B cell (primary cell): ENCODE results near the gene ADAM30. TPM values are rescaled to one million over a fixed set of nuclear protein-coding genes. Genes with fewer than 3 reads are reported as not detected.

ENCODE experiments used
- ATAC-seq: fragments of 200-7000 bp; cut with Tn5 transposase; one replicate; pipeline ENCODE4 v1.10.0; 2021; ENCODE audit warnings: low read depth, mild to moderate bottlenecking, moderate number of reproducible peaks, moderate library complexity
- CTCF ChIA-PET: fragments of 350-600 bp; sonication (Branson Sonifier 250); formaldehyde crosslinking; loops from one replicate; lab custom pipeline; 2021; ENCODE audit warnings: antibody characterized with exemption, inconsistent platforms; lab: Charles Lee
- POLR2A ChIA-PET: fragments of 350-600 bp; sonication (Branson Sonifier 250); formaldehyde crosslinking; loops from one replicate; lab custom pipeline; 2021; ENCODE audit warnings: antibody characterized with exemption; lab: Charles Lee
- DNase-seq: peaks from one replicate; pipeline ENCODE4 v3.0.0; 2013
- H2AFZ ChIP-seq: 2 replicates; pipeline ENCODE4 v1.6.1; 2012; ENCODE audit warnings: mild to moderate bottlenecking, low read depth, low read length; ENCODE audit not compliant: insufficient read depth, poor library complexity, severe bottlenecking
- H3K27ac ChIP-seq, 2 donors: 1 replicate in 1 of 2; 2 replicates in 1 of 2; pipeline ENCODE4 v1.5.1; 2012 to 2013; ENCODE audit warnings: low read length in 2 of 2, mild to moderate bottlenecking in 2 of 2, moderate library complexity in 1 of 2
- H3K27me3 ChIP-seq, 4 experiments: fragments of 200-600 bp in 1 of 4; sonication (generic) in 1 of 4; replicated peaks in 1 of 4; 1 replicate in 2 of 4; 2 replicates in 2 of 4; pipeline versions ENCODE4 v1.6.1 to v1.7.0; 2013 to 2016; ENCODE audit warnings: low read length in 3 of 4, mild to moderate bottlenecking in 2 of 4, mixed read lengths in 1 of 4, moderate library complexity in 1 of 4; ENCODE audit not compliant: insufficient read depth in 4 of 4, control insufficient read depth in 3 of 4; ENCODE audit errors: control extremely low read depth in 1 of 4
- H3K36me3 ChIP-seq, 2 experiments: replicated peaks in 1 of 2; 1 replicate in 1 of 2; 2 replicates in 1 of 2; pipeline versions ENCODE4 v1.6.1 to v1.7.1; 2013; ENCODE audit warnings: low read length in 1 of 2; ENCODE audit not compliant: insufficient read depth in 2 of 2, control insufficient read depth in 1 of 2; ENCODE audit errors: control extremely low read depth in 1 of 2, extremely low read depth in 1 of 2
- H3K4me1 ChIP-seq, 2 donors: fragments of 200-600 bp in 1 of 2; sonication (generic) in 1 of 2; 1 replicate in 1 of 2; 2 replicates in 1 of 2; pipeline versions ENCODE4 v1.5.1 to v1.6.1; 2013 to 2017; ENCODE audit warnings: low read length in 2 of 2; ENCODE audit not compliant: control insufficient read depth in 2 of 2, insufficient read depth in 2 of 2
- H3K4me2 ChIP-seq: replicated peaks from 2 replicates; pipeline ENCODE3; 2012; ENCODE audit warnings: mild to moderate bottlenecking, low read depth, low read length; ENCODE audit not compliant: poor library complexity, severe bottlenecking
- H3K4me3 ChIP-seq, 5 experiments: fragments of 200-600 bp in 1 of 5; sonication (generic) in 1 of 5; 1 replicate in 3 of 5; 2 replicates in 2 of 5; pipeline versions ENCODE4 v1.5.1 to v1.7.0; 2011 to 2016; ENCODE audit warnings: low read length in 4 of 5, mild to moderate bottlenecking in 4 of 5, low read depth in 2 of 5, control low read depth in 1 of 5, moderate library complexity in 1 of 5; ENCODE audit not compliant: insufficient read depth in 1 of 5; ENCODE audit errors: control extremely low read depth in 1 of 5, extremely low read depth in 1 of 5
- H3K79me2 ChIP-seq: fragments of 200-600 bp; sonication (generic); one replicate; pipeline ENCODE4 v1.6.0; 2016; ENCODE audit warnings: low read length; ENCODE audit not compliant: control insufficient read depth, insufficient read depth
- H3K9ac ChIP-seq: fragments of 200-600 bp; sonication (generic); 2 replicates; pipeline ENCODE4 v1.6.1; 2017; ENCODE audit warnings: mild to moderate bottlenecking, low read length, moderate library complexity
- H3K9me3 ChIP-seq, 3 donors: one replicate each; pipeline versions ENCODE4 v1.6.1 to v1.7.1; 2013; ENCODE audit warnings: low read length in 2 of 3; ENCODE audit not compliant: control insufficient read depth in 2 of 3, insufficient read depth in 1 of 3; ENCODE audit errors: control extremely low read depth in 1 of 3
- H4K20me1 ChIP-seq: 2 replicates; pipeline ENCODE4 v1.6.0; 2012; ENCODE audit warnings: mild to moderate bottlenecking, low read length; ENCODE audit not compliant: insufficient read depth, control insufficient read depth, poor library complexity, severe bottlenecking
- H3K27ac Mint-ChIP-seq: one replicate; pipeline ENCODE4 v1.8.0; 2021; ENCODE audit warnings: mixed read lengths
- H3K27me3 Mint-ChIP-seq: one replicate; pipeline ENCODE4 v1.8.0; 2021; ENCODE audit warnings: mixed read lengths
- H3K4me1 Mint-ChIP-seq: one replicate; pipeline ENCODE4 v1.8.0; 2021; ENCODE audit warnings: mixed read lengths
- H3K4me3 Mint-ChIP-seq: one replicate; pipeline ENCODE4 v1.8.0; 2021; ENCODE audit warnings: mixed read lengths
- H3K9me3 Mint-ChIP-seq: one replicate; pipeline ENCODE4 v1.8.0; 2022; ENCODE audit warnings: mixed read lengths; ENCODE audit not compliant: insufficient read depth
- EZH2 ChIP-seq: IDR thresholded peaks from 2 replicates; pipeline ENCODE4 v1.6.1; 2012; ENCODE audit warnings: borderline replicate concordance, low read depth, mild to moderate bottlenecking, moderate library complexity, low read length; ENCODE audit not compliant: insufficient read depth, poor library complexity, severe bottlenecking
- WGBS: methylation state at CpG from one replicate; pipeline ENCODE4 v1.1.5; 2013; ENCODE audit warnings: missing lambda C conversion rate; ENCODE audit not compliant: insufficient coverage; 5-methylcytosine and 5-hydroxymethylcytosine counted together
- intact Hi-C: fragments of 100-400 bp; cut with micrococcal nuclease; formaldehyde crosslinking; loops from one replicate; pipeline ENCODE4 v1.10.0; 2022
- polyA plus RNA-seq: library from polyadenylated mRNA; depleted of rRNA; stranded (reverse); fragments of >200 nt; gene quantifications from 2 replicates; pipeline ENCODE4 v1.2.3, GENCODE V29; 2012
- total RNA-seq, 2 donors: library from RNA; stranded (reverse); fragments of 120-200 nt in 1 of 2; gene quantifications; 1 replicate in 1 of 2; 2 replicates in 1 of 2; pipeline versions ENCODE4 v1.2.3 to v1.2.4, GENCODE V29; 2013 to 2022
- TF ChIP-seq, protein P1 (sequence below): fragments of 200-600 bp; IDR thresholded peaks from one replicate; pipeline ENCODE4 v1.8.0; 2022; ENCODE audit warnings: antibody characterized with exemption, mild to moderate bottlenecking

Gene ADAM30
- total and polyA plus RNA-seq, 2 donors (not counting 1 experiment from before 2014, with no cell fraction given): not detected

DNA sequence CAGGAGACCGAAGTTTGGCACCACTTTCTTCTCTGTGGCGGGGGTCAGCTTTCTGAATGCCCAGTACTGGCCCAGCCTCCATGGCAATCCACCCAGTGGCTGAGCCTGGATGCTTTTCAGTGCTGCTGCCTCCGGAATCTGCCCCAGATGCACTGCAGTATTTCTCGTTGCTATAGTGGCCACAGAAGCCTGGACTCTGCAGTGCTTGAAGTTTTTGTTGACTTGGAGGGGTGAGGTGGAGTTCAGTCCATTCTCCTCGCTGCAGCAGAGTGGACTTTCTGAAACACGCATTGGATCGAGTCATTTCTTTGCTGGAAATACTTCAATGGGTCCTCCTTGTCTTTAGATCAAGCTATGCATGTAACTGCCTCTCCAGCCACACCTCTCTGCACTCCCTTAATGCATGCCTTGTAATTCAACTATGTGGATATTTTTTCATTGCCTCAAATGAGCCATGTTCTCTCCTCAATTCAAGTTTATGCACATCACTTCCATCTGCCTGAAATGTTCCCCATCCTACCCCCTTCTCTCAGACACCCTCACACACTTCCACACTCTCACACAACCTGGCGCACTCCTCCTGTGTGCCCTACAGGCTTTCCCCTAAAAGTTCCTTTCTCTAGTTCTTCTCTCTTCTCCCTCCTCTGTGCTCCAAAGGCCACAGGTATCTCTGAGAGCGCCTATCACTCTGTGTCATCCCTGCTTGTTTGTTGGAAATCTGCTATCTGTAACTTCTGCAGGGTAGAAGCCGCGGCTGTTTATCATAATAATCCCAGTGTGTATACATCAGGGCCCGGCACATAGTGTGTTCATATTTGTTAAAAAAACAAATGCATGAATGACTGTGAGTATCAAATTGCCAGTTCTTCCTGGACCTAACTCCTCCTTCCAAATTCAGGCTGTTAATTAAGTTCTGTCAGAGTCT lies 16.5 kb downstream of the ADAM30 start:
- Histone ChIP-seq H3K4me1 (no peaks in the 10 kb centered on the region), H3K79me2 (no peaks in the 10 kb centered on the region), H3K4me3 (no peak overlapping the region), H3K27me3 (peaks cover 0 to 5% (median 2%) of the 10 kb centered on the region in 4 experiments), H3K9me3 (no peaks in the 10 kb centered on the region), H4K20me1 (no peaks in the 10 kb centered on the region), H2AFZ (no peak overlapping the region), H3K36me3 (no peaks in the 10 kb centered on the region), H3K27ac (no peak overlapping the region), H3K4me2 (no peak overlapping the region), H3K9ac (no peak overlapping the region)
- DNase-seq (no peak), ATAC-seq (no peak)
- Mint-ChIP-seq H3K27ac (no peak overlapping the region), H3K4me1 (no peaks in the 10 kb centered on the region), H3K27me3 (peaks cover 25% of the 10 kb centered on the region), H3K4me3 (no peak overlapping the region), H3K9me3 (no peaks in the 10 kb centered on the region)
- ChIA-PET CTCF (no interaction called here), POLR2A (no interaction called here)
- intact Hi-C loops: no loop called here
- WGBS: 93% methylated on average over 7 of the region's 12 CpGs
- TF ChIP-seq, protein P1, sequence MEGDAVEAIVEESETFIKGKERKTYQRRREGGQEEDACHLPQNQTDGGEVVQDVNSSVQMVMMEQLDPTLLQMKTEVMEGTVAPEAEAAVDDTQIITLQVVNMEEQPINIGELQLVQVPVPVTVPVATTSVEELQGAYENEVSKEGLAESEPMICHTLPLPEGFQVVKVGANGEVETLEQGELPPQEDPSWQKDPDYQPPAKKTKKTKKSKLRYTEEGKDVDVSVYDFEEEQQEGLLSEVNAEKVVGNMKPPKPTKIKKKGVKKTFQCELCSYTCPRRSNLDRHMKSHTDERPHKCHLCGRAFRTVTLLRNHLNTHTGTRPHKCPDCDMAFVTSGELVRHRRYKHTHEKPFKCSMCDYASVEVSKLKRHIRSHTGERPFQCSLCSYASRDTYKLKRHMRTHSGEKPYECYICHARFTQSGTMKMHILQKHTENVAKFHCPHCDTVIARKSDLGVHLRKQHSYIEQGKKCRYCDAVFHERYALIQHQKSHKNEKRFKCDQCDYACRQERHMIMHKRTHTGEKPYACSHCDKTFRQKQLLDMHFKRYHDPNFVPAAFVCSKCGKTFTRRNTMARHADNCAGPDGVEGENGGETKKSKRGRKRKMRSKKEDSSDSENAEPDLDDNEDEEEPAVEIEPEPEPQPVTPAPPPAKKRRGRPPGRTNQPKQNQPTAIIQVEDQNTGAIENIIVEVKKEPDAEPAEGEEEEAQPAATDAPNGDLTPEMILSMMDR: no peak
- TF ChIP-seq EZH2: no peak

GRCh38 chr1:119878171-119878570 lies 18.1 kb downstream of the ADAM30 start:
- no peak overlapping the region for H3K27ac Mint-ChIP-seq
- CTCF ChIA-PET: interaction anchor here (1.0 kb wide), 1 partner anchor 8 kb away, joined by 3 read pairs; no protein-coding TSS in a partner anchor

More at GRCh38 chr1:119878171-119878570, 18.1 kb downstream of the ADAM30 start:
- TF ChIP-seq EZH2: no peak
- TF ChIP-seq, protein P1: no peak
- no peak overlapping the region for H3K4me3 Mint-ChIP-seq
- POLR2A ChIA-PET: no interaction called here
- H3K27me3 Mint-ChIP-seq: peaks cover 33% of the 10 kb centered on the region
- Histone ChIP-seq H3K9ac (no peak overlapping the region), H3K79me2 (no peaks in the 10 kb centered on the region), H3K4me1 (no peaks in the 10 kb centered on the region), H3K9me3 (no peaks in the 10 kb centered on the region), H4K20me1 (no peaks in the 10 kb centered on the region), H3K27me3 (peaks cover 0 to 5% (median 3%) of the 10 kb centered on the region in 4 experiments), H2AFZ (no peak overlapping the region), H3K27ac (no peak overlapping the region), H3K4me3 (no peak overlapping the region), H3K36me3 (no peaks in the 10 kb centered on the region), H3K4me2 (no peak overlapping the region)
- no peak for ATAC-seq
- no peaks in the 10 kb centered on the region for H3K4me1 Mint-ChIP-seq
- intact Hi-C loops: no loop called here
- DNase-seq: no peak
- no peaks in the 10 kb centered on the region for H3K9me3 Mint-ChIP-seq
